IMR-90 (cell line): ENCODE data around the gene PPP1R8.

Experiments used
- POLR2A ChIP-seq: IDR thresholded peaks from 2 replicates; pipeline ENCODE4 v1.6.1; 2012; ENCODE audit warnings: mild to moderate bottlenecking, low read depth, low read length
- RAD21 ChIP-seq: IDR thresholded peaks from 2 replicates; pipeline ENCODE4 v1.6.1; 2012; ENCODE audit warnings: low read length, improper control_type of control experiment
- RFX5 ChIP-seq: IDR thresholded peaks from 2 replicates; pipeline ENCODE4 v1.8.0; 2012; ENCODE audit warnings: low read depth, mild to moderate bottlenecking, low read length, moderate library complexity
- SMC3 ChIP-seq: fragments of 150-350 bp; IDR thresholded peaks from 2 replicates; pipeline ENCODE4 v1.6.1; 2016; ENCODE audit warnings: low read depth, mild to moderate bottlenecking, antibody characterized with exemption, low read length, moderate library complexity
- TF ChIP-seq, protein P1 (sequence below): conservative IDR thresholded peaks from 2 replicates; pipeline ENCODE4 v1.5.1; 2012; ENCODE audit warnings: mild to moderate bottlenecking, low read depth, low read length, improper control_type of control experiment

GRCh38 chr1:27864264-27864895 is 33.8 kb downstream of the PPP1R8 start:
- TF ChIP-seq POLR2A (no peak), RFX5 (no peak), RAD21 (no peak), SMC3 (no peak)
- TF ChIP-seq, protein P1, sequence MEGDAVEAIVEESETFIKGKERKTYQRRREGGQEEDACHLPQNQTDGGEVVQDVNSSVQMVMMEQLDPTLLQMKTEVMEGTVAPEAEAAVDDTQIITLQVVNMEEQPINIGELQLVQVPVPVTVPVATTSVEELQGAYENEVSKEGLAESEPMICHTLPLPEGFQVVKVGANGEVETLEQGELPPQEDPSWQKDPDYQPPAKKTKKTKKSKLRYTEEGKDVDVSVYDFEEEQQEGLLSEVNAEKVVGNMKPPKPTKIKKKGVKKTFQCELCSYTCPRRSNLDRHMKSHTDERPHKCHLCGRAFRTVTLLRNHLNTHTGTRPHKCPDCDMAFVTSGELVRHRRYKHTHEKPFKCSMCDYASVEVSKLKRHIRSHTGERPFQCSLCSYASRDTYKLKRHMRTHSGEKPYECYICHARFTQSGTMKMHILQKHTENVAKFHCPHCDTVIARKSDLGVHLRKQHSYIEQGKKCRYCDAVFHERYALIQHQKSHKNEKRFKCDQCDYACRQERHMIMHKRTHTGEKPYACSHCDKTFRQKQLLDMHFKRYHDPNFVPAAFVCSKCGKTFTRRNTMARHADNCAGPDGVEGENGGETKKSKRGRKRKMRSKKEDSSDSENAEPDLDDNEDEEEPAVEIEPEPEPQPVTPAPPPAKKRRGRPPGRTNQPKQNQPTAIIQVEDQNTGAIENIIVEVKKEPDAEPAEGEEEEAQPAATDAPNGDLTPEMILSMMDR: no peak
